Fibroblast of skin of abdomen (primary cell): ENCODE results near the gene DDX39B.
"Not testable (repeated sequence)": the region's sequence is repeated elsewhere in the genome, so short reads cannot be mapped to it uniquely, and the experiment has no call there.

Experiments used
- DNase-seq: peaks from one replicate; pipeline ENCODE4 v3.0.0-alpha.2; 2013

DDX39B gene

DNA sequence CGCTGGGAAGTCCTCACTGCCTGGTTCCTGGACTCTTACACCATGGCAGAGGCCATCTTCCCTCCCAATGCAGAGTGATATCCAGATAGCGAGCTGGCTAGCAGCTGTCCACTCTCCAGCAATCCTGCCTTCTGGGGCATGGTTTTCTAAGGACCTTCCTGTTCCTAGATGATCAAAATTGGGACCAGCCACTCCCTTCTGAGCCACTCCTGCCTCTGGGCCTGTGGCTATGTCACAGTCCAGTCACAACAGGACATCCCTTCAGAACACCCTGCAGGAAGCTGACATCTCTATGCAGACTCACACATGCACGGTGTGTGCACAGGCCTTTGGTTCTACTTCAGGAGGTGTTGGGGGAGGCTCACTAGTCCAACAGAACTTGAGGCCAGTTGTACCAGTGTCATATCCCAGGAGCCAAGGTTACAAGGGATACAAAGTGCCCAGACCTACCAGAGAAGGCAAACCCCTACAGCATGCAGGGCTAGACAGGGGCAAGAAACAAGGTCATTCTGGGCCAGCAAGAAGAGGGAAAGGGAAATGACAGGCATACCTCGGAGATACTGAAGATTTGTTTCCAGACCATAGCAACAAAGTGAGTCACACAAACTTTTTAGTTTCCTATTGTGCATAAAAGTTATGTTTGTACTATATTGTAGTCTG lies 15.7 kb downstream of the DDX39B start:
- peak; percentile 37 for DNase-seq

DNA sequence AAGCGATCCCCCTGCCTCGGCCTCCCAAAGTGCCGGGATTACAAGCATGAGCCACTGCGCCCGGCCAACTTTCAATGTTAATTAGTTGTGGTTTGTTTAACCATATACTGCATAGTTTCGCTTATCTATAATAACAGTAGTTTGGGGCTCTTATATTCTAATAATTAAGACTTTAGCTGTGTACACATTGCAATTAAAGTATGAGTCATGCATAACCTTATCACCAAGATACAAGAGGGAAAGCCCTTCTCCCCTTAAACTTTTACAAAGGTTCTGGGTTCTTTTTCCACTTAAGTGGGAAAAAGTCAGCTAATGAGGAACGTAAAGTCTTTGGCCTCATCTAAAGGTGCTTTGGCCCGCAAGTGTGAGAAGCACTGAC lies 16.3 kb downstream of the DDX39B start:
- no peak for DNase-seq

GRCh38 chr6:31521835-31522234 lies 20.0 kb downstream of the DDX39B start:
- no peak for DNase-seq

GRCh38 chr6:31513456-31514165 lies 28.2 kb downstream of the DDX39B start:
- DNase-seq: no peak

DNA sequence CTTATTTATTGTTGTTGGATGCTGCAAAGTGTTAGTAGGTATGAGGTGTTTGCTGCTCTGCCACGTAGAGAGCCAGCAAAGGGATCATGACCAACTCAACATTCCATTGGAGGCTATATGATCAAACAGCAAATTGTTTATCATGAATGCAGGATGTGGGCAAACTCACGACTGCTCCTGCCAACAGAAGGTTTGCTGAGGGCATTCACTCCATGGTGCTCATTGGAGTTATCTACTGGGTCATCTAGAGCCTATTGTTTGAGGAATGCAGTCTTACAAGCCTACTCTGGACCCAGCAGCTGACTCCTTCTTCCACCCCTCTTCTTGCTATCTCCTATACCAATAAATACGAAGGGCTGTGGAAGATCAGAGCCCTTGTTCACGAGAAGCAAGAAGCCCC lies 31.8 kb downstream of the DDX39B start:
- no peak for DNase-seq

GRCh38 chr6:31509036-31509435 lies 32.8 kb downstream of the DDX39B start:
- not testable (repeated sequence) for DNase-seq

GRCh38 chr6:31502586-31502985 lies 39.2 kb downstream of the DDX39B start:
- no peak for DNase-seq

DNA sequence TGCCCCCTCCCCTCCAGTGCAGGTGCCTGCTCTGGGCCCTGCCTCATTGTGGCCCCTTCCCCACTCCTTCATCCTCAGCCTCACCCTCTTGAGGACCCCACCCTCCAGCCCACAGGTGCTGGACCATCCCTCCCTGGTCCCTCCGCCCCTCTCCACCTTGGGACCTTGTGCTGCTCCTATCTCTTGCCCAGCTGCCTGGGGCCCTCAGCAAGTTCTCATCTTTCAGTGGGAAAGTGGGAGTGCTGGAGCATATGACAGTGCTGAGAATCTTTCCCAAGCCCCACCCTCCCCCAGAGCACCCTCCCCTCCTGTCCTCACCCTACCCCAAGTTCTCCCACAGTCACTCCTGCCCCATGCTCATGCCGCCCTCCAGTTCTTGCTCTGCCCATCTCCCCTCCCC lies 42.2 kb downstream of the DDX39B start:
- DNase-seq: not testable (repeated sequence)

DNA sequence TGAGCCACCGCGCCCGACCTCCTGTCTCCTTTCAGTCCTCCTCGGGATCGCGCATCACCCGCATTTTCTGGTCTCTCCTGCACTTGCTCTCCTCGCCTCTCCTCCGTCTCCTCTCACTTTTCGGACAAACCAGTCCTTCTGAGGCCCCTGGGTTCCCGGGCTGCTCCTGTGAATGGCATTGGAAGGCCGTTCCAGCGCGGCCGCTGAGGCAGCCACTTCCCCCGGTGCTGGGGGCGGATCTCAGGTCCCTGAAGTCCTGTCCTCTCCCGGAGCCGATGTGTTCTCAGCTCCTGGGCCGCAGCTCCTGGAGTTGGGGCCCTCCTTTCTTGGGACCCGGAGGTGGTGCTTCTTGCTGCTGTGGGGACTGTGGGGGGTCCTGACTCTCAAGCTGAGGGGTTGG lies 43.1 kb downstream of the DDX39B start:
- no peak for DNase-seq

GRCh38 chr6:31497531-31498476 lies 44.0 kb downstream of the DDX39B start, which contains the start of gene MICB:
MICB (plus strand) TSS chr6:31498145; CDS start chr6:31498194, 49 bp downstream.
- peak; percentile 55 for DNase-seq

DNA sequence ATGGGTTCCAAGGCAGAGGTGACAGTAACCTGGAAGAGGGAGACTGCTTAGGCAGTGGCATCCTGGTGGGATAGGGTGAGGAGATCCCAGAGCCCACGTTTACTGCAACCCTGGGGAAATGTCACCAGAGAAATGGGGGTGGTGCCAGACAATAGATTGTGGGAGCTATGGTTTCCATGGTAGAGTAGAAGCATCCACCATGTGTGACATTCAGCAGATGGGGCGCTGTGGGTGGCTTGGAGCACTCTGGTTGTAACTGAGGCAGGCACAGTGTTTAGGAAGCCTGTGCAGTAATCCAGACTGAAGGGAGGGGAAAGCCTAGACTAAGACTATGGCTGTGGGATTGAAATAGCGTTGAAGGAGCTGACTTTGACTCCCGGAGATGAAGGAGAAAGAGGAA lies 45.0 kb downstream of the DDX39B start:
- not testable (repeated sequence) for DNase-seq

DNA sequence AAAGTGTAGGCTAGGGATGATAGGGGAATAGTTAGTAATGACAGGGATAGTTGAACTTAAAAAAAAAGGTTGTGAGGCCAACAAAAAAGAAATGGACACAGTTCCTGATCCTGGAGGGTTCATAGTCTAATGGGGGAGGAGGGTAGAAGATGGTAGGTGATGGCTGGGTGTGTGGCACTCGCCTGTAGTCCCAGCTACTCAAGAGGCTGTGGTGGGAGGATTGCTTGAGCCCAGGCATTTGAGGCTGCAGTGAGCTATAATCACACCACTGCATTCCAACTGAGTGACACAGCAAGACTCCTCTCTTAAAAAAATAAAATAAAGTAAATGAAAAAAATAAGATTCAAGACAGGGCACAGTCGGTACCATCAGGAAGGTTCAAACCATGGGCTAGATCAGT lies 46.2 kb downstream of the DDX39B start:
- DNase-seq: peak; percentile 58

DNA sequence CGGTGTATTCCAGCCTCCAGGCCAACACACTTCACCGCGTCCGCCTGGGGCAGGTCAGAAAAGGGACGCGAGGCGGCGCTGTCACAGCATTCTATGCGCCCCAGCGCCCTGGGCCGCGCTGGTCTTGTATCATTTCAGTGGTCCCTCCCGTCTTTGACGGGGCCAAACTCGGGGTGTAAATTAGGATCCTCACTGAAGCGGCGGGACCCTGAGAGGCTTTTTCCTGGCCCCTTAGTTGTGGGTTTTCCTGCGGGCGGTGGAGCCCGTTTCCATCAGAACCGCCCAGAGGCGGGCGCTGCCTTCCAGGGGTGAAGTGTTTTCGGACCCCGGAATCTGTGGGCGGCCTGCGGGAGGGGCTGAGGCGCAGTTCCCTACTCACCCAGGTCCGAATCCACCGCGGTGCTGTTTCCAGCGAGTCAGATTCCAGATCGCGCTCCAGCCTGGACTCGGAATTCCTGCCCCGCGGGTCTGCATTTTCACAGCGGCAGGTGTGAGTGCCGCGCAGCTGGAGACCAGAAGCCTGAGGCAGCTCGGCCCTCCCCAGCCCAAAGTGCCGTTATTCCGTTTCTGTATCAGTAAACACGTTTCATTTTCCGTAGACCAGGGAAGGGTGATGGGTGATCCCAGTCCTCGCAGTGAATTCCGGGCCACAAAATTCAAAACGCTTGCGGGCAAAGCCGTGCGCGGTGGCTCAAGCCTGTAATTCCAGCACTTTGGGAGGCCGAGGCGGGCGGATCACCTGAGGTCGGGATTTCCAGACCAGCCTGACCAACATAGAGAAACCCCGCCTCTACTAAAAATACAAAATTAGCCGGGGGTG lies 47.7 kb downstream of the DDX39B start:
- peak; percentile 63 for DNase-seq

DNA sequence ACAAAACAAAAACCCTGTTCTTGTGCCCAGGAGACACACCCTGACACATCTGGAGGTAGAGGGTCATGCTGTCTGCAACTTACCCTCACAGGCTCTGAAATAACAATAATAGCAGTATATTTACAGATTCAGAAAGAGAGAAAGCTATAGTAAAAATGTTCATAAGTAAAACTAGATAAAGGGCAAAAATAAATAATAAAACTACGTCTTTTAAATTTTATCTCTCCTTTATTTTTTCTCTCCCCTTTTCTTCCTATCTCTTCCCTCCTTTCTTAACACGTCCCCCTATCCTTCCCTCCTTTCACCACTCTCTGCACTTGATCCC lies 48.3 kb downstream of the DDX39B start:
- DNase-seq: not testable (repeated sequence)

DNA sequence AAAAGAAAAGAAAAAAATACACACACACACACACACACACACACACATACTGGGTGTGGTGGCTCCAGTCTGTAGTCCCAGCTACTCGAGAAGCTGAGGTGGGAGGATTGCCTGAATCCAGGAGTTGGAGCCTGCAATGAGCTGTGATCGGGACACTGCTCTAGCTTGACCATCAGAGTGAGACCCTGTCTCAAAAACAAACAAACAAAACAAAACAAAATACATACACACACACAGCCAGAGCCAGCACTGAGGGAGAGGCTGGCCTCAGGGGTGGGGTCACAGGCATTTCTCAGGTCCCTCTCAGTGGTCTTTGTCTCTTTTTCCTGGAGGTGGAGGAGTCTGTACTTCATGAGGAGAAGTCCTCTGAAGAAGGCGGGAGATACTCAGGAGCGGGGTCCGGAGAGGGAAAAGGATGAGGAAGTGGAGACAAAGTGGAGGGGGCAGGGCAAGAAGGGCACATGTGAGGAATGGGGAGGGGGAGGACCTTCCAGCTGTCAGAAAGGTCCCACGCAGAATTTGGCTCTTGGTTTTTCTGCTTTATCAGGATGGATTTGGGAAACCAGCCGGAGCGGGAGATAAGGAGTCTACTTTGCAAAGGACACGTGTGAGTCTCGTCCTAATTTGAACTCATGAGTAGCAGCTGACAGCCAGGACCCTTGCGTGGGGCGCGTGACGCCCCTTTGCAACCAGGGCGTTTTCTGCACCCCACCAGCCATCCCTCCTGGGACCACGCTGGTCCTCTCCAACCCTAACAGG lies 51.5 kb downstream of the DDX39B start:
- DNase-seq: no peak

GRCh38 chr6:31489086-31489485 lies 52.7 kb downstream of the DDX39B start:
- DNase-seq: no peak

DNA sequence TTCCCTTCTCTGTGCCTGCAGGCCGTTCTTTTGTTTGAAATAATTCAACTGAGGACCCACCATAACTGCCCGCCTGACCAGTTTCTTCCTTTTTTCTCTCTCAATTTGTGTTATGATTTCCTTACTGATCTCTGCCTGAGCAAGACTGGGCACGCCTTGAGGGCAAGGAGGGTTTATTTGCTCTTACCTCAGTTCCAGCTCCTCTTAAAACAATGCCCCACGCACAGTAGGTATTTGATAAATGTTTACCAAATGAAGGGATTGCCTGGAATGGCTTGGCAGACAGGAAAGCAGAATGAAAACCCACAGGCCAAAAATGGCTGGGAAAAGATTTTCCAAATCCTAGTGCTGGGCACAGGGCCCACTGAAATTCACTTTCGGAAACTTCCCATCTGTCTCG lies 54.1 kb downstream of the DDX39B start:
- DNase-seq: not testable (repeated sequence)

- not testable (repeated sequence) for DNase-seq
Observed at GRCh38 chr6:31486065-31486837, 55.6 kb downstream of the DDX39B start.

DNA sequence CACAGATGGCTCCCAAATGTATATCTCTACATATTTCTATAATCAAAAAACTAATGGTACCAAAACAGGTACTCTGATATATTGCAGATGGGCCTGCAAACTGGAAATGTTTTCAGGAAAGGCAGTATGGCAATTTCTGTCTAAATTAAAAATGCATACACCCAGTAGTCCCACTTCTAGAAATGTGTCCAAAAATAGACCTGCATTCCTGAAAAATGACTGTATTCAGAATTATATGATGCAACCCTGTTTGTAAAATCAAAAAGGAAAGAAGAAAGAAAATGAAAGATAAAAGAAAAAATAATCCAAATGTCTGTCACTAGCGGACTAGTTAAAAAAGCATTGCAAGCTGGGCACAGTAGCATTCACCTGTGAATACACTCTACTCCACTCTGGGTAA lies 56.7 kb downstream of the DDX39B start:
- peak; percentile 46 for DNase-seq

- DNase-seq: no peak
Observed at GRCh38 chr6:31483392-31483791, 58.4 kb downstream of the DDX39B start.

DNA sequence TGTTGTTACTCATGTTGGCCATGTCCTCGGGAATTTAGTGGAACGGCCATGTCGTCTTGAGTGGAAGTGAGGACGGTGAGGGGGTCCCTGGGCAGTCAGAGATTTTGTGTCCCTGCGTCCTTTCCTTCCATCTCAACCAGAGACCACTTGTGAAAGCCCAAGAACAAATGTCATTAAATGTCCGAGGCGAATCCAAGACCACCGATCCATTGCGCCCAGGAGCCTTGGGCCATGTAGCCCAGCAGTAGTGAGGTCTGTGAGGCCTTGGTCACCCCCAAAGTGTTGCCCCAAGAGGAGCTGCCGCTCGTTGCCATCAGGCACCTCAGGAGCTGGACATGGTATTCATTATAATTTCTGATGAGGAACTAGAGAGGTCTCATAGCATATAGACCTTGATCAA lies 61.2 kb downstream of the DDX39B start:
- no peak for DNase-seq
